ENCODE results near the gene HYAL2.

DNA sequence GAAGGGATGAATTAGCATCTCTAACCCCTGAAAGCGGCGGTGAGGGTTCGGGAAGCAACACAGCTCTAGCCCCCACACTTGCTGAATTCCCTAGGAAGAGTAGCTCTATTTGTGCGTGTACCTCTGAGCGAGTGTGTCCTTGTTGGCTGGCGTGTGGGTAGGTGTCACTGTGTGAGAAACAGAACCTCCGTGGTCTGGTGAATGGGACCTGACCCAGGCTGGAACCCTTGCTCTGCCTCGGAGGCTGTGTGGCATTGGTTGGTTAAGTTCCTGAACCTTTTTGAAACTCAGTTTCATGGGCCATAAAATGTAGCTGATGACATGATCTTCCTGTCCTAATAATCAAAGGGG, 37.2 kb upstream of the HYAL2 start:
- TF ChIP-seq EZH2 (IDR thresholded peaks at IDR 0.05; ENCODE audit: insufficient read depth, poor library complexity, severe bottlenecking), result no peak
- TF ChIP-seq EZH2phosphoT487 (IDR thresholded peaks at IDR 0.05; ENCODE audit: insufficient read depth, low read depth), result no peak

All from GM23248 (cell line).